Dermis microvascular lymphatic vessel endothelial cell (primary cell): ENCODE results near the gene RHBDD3. TPM values are rescaled to one million over a fixed set of nuclear protein-coding genes. Genes with fewer than 3 reads are reported as not detected.

Experiments
- DNase-seq, 2 donors: peaks; one replicate each; pipeline versions ENCODE4 v3.0.0 to v3.0.0-alpha.2; 2010; ENCODE audit warnings: low read depth in 2 of 2
- total RNA-seq: library from RNA; depleted of rRNA; stranded (reverse); fragments of >200 nt; gene quantifications from 2 replicates; pipeline ENCODE4 v1.2.1, GENCODE V29; 2014

Gene RHBDD3
- total RNA-seq, 1 donor from 2014 or later = 14.8 TPM

DNA sequence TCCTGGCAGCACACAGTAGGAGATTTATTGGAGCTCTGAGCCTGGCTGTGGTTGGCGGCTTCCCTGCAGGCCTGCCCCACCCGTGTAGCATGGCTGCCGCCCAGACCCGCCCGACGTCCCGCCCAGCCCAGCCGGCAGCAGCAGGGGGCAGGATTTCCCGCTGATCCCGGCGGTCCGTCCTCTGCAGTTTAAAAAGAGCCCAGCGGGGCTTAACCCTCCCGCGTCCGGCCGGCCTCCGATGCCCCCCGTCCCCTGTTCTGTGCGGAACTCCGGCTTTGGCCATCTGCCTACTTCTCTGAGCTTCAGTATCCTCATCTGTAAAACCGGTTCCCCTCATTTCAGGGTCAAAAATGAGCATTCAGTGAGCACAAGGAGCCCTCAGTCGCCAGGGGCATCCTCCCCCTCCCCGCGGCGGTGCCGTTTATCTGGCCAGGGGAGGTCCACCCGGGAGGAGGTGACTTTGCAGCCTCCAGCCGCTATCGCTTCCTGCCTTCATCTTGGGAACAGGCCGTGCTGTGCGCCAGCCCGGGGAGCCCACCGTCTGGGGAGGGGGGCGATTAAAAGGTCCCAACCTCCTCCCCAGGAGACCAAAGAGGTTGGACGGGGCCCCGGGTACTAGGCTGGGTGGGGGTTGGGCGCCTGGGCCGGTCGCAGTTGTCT lies 38.5 kb upstream of the RHBDD3 start, which contains the start of gene GAS2L1:
Gene GAS2L1, plus strand, starts transcription at position 476 of the 660 bp plus-strand sequence. CDS start 1,456 bp downstream, outside the sequence.
- DNase-seq = peak; percentile 57 to 86

DNA sequence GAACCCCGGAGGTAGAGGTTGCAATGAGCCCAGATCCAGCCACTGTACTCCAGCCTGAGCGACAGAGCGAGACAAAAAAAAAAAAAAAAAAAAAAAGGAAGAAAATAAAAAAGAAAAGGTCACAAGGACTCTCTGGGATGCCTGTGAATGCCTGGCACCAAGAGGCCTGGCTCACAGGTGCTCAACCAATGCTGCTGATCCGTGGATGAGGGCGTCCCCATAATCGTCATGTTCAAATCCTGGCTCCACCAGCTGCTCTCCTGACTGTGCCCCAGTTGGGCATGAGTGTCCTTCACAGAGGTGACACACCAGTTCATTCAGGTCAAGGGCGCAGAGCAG lies 38.0 kb upstream of the RHBDD3 start:
- DNase-seq = no peak

DNA sequence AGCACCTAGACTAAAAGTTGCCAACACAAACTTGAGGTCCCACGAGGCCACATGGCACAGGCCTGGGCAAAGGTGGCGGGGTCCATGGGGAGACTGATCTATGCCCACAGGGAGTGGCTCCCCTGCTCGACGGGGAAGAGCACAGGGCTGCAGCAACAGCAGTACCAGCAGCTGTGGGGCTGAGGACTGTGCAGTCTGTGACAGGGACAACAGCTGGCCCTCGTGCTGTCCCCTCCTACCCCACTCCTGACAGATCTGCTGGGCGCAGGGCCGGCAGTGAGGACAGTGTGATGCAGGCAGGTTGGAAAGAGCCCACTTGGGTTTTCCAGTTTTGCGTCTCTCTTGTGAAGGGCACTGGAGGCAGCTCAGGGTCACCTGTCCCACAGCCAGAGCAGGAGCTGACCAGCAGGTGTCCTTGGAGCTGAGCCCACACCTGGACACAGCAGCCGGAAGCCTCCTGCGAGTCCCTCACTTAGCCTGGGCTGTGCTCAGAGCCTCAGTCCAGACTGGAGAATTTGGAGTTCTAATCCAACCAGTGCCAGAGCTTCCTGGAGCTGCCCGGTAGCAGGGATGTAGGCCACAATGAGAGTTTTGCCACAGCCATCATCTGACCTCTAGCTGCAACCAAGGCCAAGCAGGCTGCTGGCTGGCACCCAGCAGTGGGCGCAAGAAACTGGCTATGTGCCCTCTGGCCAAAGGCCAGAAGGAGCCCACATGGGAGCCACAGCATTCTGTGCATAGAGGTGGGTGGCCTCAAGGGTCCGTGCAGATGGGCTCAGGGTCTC lies 35.1 kb upstream of the RHBDD3 start:
- DNase-seq = no peak

DNA sequence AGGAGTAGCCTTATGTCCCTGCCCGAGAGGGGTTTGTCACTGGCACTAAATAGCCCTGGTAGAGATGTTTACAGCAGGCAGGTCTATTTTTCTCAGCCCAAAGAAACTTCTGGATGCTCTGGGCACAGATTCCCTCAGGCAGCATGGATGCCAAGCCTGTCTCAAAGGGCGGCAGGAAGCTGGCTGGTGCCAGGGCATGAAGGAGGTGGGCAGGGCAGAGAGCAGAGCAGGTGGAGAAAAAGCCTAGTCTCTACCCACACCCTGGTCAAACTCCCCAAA lies 34.6 kb upstream of the RHBDD3 start:
- no peak for DNase-seq

DNA sequence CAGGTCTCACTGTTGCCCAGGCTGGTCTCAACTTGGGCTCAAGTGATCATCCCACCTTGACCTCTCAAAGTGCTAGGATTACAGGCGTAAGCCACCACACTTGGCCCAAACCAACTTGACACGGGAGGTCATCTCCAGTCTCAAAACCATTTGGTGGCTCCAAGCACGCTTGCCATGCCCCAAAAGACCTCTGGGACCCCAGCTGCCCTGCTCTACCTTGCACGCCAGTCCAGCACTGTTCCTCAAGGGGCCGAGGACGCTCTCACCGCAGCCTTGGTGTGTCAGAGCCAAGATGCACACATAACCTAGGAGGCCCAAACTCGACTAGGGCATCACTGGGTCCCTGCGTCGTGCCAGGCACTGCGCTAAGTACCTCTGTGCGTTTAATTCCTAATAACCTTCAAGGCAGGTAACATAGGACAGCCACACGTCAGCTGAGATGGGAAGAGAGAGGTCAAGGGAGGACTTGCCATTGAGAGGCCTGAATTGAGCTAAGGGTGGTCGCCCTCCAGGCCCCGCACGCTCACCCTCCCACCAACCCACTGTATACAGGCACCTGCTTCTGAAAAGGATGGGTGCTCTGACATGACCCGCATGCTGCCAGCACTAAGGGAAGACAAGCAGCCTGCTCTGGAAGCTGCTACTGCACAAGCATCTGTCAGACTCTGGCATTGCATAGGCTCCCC lies 34.1 kb upstream of the RHBDD3 start:
- DNase-seq = no peak

DNA sequence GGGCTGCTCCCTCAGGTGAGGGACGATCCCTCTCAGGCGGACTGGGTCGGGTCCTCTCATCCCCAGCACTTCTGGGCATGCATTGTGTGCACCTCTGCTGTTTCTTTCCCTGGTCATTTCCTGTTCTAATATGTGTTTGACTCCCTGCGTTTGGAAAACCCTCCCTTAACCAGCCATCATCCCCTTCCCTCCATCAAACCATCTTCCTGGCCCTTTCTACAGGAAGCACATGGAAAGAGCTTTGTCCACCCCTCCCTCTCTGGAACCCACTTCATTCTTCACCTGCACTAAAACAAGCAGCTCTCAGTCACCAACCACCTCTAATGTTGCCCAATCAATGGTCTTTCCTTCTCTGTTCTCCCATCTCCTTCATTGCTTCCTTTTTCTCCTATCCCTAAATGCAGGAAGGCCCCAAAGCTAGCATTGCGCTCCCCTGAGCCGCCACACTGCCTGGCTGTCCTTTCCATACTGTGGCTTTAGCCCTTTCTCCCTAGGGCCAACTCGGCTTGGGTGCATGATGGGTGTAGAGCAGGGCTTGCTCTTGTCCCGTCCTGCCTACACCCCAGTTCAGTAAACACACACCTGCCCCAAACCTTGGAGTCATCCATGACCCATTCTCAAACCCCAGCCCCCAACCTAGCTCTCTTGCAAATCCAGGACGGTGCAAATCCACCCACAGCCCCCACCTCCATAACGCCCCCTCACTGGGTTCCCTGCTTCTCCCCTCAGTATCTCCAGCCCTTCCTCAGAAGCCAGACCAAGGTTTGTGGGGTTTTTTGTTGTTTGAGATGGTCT lies 33.2 kb upstream of the RHBDD3 start:
- no peak for DNase-seq

DNA sequence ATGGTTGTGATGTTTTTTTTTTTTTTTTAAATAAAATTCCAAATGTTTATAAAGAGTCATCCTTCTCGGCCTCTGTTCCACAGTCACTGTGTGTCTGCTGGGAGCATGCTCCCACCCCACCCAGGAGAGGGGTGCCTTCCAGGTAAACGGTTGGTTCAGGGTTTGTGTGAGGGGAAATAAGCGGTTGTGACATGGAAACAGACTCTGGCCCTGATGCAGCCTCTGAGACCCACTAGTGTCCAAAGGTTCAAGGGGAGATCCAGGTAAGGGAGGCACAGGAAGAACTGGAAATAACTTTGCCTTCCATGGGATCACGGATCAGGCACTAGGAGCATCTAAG lies 32.7 kb upstream of the RHBDD3 start:
- DNase-seq = no peak

DNA sequence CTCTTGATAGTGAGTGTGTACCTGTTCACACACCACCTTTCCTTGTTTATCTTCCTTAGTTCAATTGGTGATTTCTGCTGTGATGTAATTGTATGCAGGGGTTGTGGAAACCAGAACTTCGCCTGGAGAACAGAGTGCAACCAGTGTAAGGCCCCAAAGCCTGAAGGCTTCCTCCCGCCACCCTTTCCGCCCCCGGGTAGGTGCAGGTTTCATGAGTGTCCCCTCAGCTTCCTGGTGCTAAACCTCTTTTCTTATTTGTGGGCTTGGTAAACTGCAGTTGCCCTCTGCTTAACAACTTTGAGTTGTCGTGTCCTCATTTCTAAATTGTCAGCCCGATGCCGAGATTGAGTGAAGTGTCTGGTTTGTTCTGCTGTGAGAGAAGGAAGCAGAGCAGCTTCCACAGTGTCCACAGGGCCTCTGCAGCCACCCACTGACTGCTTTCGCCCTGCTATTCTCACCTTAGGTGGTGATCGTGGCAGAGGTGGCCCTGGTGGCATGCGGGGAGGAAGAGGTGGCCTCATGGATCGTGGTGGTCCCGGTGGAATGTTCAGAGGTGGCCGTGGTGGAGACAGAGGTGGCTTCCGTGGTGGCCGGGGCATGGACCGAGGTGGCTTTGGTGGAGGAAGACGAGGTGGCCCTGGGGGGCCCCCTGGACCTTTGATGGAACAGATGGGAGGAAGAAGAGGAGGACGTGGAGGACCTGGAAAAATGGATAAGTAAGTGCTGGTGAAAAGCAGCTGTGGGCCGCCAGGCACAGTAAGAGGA lies 31.5 kb upstream of the RHBDD3 start:
- no peak for DNase-seq

DNA sequence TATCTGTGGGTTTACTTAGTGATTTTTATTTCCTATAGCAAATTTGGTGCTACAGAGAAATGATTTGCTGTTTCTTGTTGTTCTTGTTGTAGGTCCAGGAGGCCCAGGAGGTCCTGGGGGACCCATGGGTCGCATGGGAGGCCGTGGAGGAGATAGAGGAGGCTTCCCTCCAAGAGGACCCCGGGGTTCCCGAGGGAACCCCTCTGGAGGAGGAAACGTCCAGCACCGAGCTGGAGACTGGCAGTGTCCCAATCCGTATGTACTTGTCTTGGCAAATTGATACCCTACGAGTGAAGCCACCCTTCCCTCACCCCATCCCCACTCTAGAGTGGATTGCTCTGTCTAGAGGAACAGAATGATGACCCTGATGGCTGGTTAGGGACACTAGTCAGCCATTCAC lies 30.9 kb upstream of the RHBDD3 start:
- DNase-seq = no peak

DNA sequence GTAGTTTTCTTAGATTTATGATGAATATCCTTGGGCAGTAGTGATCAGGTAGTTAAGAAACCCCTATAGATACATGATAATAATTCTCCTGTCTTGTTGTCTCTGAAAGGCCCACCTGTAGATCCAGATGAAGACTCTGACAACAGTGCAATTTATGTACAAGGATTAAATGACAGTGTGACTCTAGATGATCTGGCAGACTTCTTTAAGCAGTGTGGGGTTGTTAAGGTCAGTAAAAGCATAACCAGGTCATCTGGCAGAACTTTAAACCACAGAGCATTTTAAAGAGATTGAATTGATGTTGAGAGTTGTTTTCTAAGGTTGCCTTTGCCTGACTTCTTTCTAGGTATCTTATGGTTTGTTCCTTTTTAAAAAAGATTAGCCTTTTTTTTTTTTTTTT lies 24.6 kb upstream of the RHBDD3 start:
- no peak for DNase-seq

DNA sequence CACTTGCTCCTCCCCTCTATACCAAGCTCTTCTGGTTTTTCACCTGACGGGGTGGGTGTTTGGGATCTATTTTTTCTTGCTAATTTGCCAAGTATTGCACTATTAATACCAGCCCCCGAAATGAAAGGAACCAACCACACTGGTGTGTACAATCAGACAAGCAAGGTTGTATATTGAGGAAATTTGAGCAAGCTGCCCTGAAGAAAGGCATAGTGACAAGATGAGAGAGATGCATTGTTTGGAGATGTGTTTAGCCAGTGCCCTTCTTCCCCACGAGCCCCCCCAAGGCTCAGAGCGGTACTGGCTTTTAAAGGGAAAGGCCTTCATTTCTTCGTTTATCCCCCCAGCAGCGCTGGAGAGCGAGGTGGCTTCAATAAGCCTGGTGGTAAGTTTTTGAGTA lies 23.4 kb upstream of the RHBDD3 start:
- DNase-seq = no peak

DNA sequence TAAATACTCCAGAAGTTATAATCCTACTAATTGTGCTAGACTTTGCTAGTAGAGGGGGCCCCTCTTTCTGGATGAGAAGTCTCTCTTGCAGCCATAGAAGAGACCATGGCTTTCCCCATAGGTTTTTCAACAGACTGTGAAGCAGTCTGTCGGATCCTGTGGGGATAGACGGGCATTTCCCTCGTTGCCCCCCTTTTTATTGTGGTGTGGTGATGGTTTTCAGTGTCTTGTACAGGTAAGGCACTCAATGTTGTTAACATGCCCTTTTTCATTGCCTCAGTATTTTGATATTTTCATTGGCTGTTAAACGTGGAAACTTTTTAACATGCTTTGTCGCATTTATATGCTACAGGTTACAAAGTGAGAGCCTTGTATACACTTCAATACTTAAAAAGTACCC lies 22.3 kb upstream of the RHBDD3 start:
- no peak for DNase-seq

DNA sequence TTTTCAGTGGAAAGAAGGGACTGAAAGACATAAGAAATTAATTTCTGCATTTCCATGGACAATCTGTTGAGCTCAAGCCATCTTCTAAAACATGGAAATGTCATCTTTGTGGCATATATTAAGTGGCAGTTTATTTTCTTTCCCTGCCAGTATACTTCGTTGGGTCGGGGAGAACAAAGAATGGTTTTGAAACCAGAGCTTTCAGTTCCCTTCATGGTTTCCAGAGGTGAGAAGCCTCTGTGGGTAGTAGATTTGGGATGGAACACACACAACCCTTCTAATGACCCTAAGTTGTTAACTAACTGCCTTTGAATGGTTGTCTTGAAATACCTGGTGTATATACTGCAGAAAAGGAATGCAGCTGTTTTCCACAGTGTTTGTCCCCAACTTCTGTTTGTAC lies 21.1 kb upstream of the RHBDD3 start:
- DNase-seq = no peak

DNA sequence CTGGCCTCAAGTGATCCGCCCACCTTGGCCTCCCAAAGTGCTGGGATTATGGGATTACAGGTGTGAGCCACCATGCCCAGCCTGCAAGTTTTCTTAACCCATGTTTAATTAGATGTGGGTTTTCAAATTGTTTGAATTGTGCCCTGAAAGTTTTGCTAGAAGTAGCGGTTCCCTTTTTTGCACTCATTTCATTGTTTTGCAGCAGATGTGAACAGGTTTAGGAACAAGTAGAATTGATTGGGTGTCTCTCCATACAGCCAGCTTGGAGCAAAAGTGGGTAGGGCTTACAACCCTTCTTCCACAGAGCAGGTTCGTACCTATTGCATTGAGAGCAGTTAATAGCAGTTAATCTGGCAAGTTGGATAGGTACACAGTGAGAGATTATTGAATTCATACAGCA lies 16.4 kb upstream of the RHBDD3 start:
- no peak for DNase-seq

DNA sequence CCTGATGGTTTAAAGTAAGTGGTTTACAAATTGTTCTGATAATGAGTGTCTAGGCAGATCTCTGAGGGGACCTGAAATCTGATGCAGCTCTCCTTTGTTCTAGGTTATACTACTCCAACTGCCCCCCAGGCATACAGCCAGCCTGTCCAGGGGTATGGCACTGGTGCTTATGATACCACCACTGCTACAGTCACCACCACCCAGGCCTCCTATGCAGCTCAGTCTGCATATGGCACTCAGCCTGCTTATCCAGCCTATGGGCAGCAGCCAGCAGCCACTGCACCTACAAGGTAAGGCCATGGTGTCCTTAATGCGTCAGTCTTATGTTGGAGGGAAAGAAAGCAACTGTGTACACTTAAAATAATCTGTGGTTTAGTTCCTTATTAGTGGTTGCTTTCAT lies 10.1 kb upstream of the RHBDD3 start:
- no peak for DNase-seq

DNA sequence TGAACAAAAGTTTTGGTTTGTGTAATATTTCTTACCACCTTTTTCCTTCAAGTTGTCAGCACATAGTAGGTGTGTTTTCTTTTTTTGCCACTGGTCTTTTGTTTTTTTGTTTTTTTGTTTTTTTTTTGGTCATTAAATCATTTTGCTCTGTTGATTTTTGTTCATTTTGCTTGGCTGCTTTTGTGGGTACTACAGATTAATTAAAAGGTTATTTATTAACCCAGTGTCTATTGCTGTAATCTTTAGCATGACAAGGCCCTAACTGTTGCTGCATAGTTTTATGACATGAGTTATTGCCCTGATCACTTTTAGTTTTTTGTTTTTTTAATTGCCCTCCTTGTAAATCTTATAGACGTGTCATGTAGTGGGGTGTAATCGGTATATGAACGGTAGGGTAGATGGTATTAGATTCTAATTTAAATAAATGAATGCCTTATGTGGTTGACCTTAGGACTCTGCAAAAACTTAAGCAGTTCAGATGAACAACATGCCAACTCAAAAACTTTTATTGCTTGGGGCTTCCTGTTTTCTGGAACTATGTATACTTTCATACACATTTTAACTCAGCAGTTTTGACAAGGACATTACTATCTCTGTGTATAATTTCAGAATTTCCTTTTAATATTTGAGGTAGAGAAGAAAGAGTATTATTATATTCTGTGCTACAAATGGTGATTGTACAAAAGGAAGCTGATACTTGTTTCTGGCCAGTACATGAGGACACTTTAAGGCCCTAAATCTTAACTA lies 8.2 kb upstream of the RHBDD3 start:
- DNase-seq = no peak

DNA sequence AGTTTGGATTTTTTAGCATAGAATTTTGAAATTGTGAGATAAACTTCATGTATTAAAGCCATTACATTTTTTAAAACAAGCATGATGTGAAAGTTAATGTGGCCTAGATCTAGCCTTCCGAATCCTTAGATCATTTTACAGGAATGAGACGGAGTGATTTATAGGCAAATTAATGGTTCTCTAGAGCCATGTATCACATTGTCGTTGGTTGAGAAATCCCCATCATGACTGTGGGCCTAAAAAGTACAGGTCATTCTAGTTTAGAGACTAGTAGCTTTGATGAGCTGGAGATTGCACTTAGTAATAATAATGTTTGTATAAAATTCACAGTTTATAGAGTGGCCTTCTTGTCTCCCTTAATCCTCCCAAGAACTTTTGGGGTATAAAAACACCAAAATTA lies 7.4 kb upstream of the RHBDD3 start:
- no peak for DNase-seq

DNA sequence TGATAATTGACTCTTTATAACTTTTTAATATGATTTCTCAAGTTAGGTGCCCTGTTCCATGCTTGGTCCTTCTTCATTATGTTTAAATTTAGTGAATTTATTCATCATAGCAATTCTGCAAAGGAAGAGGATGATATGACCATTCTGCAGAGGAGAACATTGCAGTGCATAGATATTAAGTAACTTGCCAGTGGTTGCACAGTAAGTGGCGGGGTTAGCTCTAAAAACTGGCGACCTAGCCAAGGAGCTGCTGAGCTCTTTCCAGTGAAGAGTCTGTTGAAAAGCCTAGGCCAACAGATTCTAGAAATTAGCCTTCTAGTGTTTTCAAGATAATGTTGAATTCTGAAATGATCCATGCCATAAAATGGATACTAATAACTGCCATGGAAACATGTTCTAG lies 4.8 kb upstream of the RHBDD3 start:
- DNase-seq = no peak

DNA sequence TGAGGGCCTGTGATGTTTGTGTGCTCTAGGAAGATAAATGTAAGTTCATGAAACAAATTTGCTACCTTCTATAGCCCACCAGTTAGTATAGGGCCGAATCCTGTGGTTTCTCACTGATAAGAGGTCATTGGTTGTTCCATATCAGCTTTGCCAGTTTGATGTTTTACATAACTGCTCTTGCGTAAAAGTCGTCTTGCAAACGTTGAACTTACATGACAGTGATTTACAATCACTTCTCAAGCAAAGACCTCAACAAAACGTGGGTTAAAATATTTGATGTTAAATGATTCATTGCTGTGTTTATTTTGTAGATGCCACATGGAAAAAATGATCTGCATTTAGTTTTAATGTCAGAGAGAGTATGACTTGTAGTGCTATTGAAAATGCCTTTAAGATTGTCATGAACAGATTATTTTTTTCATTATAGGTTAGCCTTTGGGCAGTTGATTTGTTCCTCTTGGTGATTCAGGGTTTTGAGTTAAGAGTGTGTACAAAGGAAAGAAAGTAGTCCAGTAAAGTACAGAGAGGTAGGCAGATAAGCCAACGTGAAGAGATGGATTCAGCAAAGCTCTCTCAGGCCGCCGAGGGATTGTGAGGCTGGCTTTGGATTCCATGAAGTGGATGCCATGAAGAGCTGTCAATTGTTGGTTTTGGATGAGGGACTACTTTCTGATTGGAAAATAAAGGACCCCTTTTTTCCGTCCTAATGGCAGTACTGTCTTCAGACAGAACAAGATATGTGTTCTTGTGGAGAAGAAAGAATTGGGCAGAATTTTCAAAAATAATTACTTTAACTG lies 2.9 kb upstream of the RHBDD3 start:
- DNase-seq = peak in 1 of 2 donors; percentile 42
